ENCODE results near the gene GAPDH. TPM values are rescaled to one million over a fixed set of nuclear protein-coding genes. Genes with fewer than 3 reads are reported as not detected.
"Not testable (repeated sequence)": the region's sequence is repeated elsewhere in the genome, so short reads cannot be mapped to it uniquely, and the experiment has no call there.

Gene GAPDH
- total RNA-seq, 2 experiments from 2014 or later, result 6,175 to 6,471 TPM

DNA sequence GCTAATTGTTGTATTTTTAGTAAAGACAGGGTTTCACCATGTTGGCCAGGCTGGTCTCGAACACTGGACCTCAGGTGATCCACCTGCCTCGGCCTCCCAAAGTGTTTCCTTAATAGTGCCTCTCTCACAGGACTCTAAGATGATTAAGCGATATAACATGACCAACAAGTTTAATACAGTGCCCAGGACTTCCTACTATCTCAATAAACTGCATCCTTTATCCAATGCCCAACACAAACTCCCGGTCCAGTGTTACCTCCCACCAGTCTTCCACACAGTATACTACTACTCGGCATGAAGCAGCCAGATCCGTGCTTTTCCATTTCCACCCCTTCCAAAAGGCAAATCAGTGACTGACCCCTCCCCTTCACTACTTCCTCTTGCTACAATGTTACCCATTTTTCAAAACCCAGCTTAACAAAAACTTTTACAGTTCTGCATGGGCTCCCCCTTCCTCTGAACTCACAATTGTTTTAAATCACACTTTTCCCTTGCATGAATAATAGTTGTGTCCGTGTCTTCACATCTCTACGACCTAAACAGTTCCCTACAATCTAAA is 32.9 kb downstream of the GAPDH start:
- H3K27me3 Mint-ChIP-seq (ENCODE audit: low read depth), result no peaks in the 10 kb centered on the region
- peak overlapping the region; percentile 99 for H3K27ac Mint-ChIP-seq
- H3K36me3 Mint-ChIP-seq (ENCODE audit: low read depth), result peaks cover 73% of the 10 kb centered on the region
- H3K9me3 Mint-ChIP-seq (ENCODE audit: insufficient read depth), result no peaks in the 10 kb centered on the region
- no peak for DNase-seq
- H3K4me1 Mint-ChIP-seq (ENCODE audit: low read depth), result peaks cover 46% of the 10 kb centered on the region
- H3K4me3 Mint-ChIP-seq, result peak overlapping the region; percentile 99
- CTCF ChIA-PET, result interaction anchor here (0.6 to 1.8 kb wide), 5 partner anchors 10 to 210 kb away, joined by 3 to 5 read pairs (median 3); no protein-coding TSS in a partner anchor
- no peak for ATAC-seq
- POLR2A ChIA-PET, result interaction anchor here (0.6 to 1.5 kb wide), 5 partner anchors 9 to 198 kb away, joined by 3 to 5 read pairs (median 4); partner anchors contain the start of gene ZNF384

DNA sequence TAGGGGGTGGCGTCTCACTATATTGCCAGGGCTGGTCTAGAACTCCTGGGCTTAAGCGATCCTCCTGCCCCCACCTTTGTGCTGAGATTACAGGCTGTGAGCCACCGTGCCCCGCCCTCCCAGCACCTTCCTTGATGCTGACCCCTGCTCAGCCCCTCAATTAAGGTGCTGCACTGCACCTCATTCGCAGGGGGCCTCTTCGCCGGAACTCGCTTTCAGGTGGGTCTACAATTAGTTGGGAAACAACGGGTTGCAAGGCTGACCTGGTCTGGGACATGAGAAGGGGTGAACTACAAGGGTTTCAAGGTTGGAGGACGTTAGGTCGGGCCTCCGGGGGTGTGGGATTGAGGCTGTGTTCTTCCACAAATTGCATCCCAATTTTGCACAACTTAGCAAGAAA is 35.0 kb downstream of the GAPDH start:
- Mint-ChIP-seq H3K27ac (peak overlapping the region; percentile 99), H3K4me3 (peak overlapping the region; percentile 99), H3K9me3 (ENCODE audit: insufficient read depth) (no peaks in the 10 kb centered on the region), H3K36me3 (ENCODE audit: low read depth) (peaks cover 72% of the 10 kb centered on the region), H3K4me1 (ENCODE audit: low read depth) (peaks cover 42% of the 10 kb centered on the region), H3K27me3 (ENCODE audit: low read depth) (no peaks in the 10 kb centered on the region)
- CTCF ChIA-PET, result no interaction called here
- ATAC-seq, result no peak
- POLR2A ChIA-PET, result no interaction called here
- DNase-seq, result no peak

GRCh38 chr12:6569786-6570185 is 35.5 kb downstream of the GAPDH start:
- Mint-ChIP-seq H3K27me3 (ENCODE audit: low read depth) (no peaks in the 10 kb centered on the region), H3K9me3 (ENCODE audit: insufficient read depth) (no peaks in the 10 kb centered on the region), H3K4me3 (peak overlapping the region; percentile 99), H3K36me3 (ENCODE audit: low read depth) (peaks cover 72% of the 10 kb centered on the region), H3K4me1 (ENCODE audit: low read depth) (peaks cover 40% of the 10 kb centered on the region), H3K27ac (peak overlapping the region; percentile 60)
- ATAC-seq (no peak), DNase-seq (no peak)
- CTCF ChIA-PET, result interaction anchor here (0.5 to 2.4 kb wide), 16 partner anchors 8 to 303 kb away, joined by 3 to 20 read pairs (median 4); partner anchors contain the start of genes CDCA3, LPAR5, MLF2 and SPSB2
- POLR2A ChIA-PET, result interaction anchor here (0.7 to 0.8 kb wide), 2 partner anchors 10 to 32 kb away, joined by 3 to 4 read pairs; no protein-coding TSS in a partner anchor

DNA sequence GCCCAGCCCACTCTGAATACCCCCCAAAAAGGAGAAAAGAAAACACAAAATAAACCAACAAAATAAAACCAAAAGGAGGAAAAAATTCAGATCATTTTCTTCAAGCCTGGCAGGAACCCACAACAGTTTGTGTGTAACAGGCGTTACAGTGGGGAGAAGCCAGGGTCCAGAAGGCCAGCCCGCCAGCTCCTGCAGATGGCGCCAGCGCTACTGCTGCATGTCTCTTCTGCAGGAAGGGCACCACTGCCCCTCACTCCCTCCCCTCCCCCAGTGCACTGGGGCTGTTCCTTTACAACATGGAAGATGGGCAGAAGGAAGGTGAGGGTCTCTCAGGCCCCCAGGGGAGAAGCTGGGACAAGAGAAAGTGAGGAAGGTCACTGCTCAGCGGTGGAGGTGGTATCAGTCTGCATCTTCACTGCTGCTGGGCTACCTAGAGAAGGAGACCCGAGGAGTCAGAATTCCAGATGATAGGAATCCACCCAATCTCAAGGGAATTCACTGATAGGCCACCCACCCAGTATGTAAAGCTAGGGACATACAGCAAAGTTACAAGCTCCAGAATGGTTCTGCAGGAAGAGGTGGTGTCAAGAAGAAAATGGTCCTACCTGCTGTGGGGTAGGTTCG is 36.1 kb downstream of the GAPDH start:
- Mint-ChIP-seq H3K27me3 (ENCODE audit: low read depth) (no peaks in the 10 kb centered on the region), H3K9me3 (ENCODE audit: insufficient read depth) (no peaks in the 10 kb centered on the region), H3K36me3 (ENCODE audit: low read depth) (peaks cover 76% of the 10 kb centered on the region), H3K4me3 (no peak overlapping the region), H3K27ac (peak overlapping the region; percentile 60), H3K4me1 (ENCODE audit: low read depth) (peaks cover 40% of the 10 kb centered on the region)
- DNase-seq, result peak; percentile 67
- ChIA-PET POLR2A (interaction anchor here (0.7 to 1.2 kb wide), 3 partner anchors 10 to 32 kb away, joined by 3 to 5 read pairs (median 4); no protein-coding TSS in a partner anchor), CTCF (interaction anchor here (0.5 to 2.4 kb wide), 25 partner anchors 8 to 302 kb away, joined by 3 to 20 read pairs (median 4); partner anchors contain the start of genes CDCA3, COPS7A, LPAR5 and MLF2)
- no peak for ATAC-seq

- Mint-ChIP-seq H3K27me3 (ENCODE audit: low read depth) (no peaks in the 10 kb centered on the region), H3K4me1 (ENCODE audit: low read depth) (peaks cover 19% of the 10 kb centered on the region), H3K4me3 (no peak overlapping the region), H3K36me3 (ENCODE audit: low read depth) (peaks cover 77% of the 10 kb centered on the region), H3K9me3 (ENCODE audit: insufficient read depth) (no peaks in the 10 kb centered on the region), H3K27ac (no peak overlapping the region)
- no peak for DNase-seq
- POLR2A ChIA-PET, result interaction anchor here (0.7 to 1.1 kb wide), 5 partner anchors 12 to 116 kb away, joined by 3 to 4 read pairs (median 3); partner anchors contain the start of gene ZNF384
- no peak for ATAC-seq
- CTCF ChIA-PET, result interaction anchor here (0.7 to 1.5 kb wide), 2 partner anchors 9 to 14 kb away, joined by 3 to 4 read pairs; no protein-coding TSS in a partner anchor
These were observed 38.7 kb downstream of the GAPDH start for GRCh38 chr12:6573001-6573400.

- Mint-ChIP-seq H3K4me1 (ENCODE audit: low read depth) (peaks cover 10% of the 10 kb centered on the region), H3K36me3 (ENCODE audit: low read depth) (peaks cover 76% of the 10 kb centered on the region), H3K9me3 (ENCODE audit: insufficient read depth) (no peaks in the 10 kb centered on the region), H3K4me3 (no peak overlapping the region), H3K27ac (no peak overlapping the region), H3K27me3 (ENCODE audit: low read depth) (no peaks in the 10 kb centered on the region)
- DNase-seq (no peak), ATAC-seq (no peak)
- ChIA-PET POLR2A (no interaction called here), CTCF (no interaction called here)
These were observed 40.4 kb downstream of the GAPDH start for GRCh38 chr12:6574576-6575295.

- no peak for DNase-seq
- H3K4me3 Mint-ChIP-seq, result no peak overlapping the region
- H3K27me3 Mint-ChIP-seq (ENCODE audit: low read depth), result no peaks in the 10 kb centered on the region
- peaks cover under 1% of the 10 kb centered on the region for H3K4me1 Mint-ChIP-seq (ENCODE audit: low read depth)
- ChIA-PET CTCF (interaction anchor here (0.6 to 1.2 kb wide), 3 partner anchors 13 to 152 kb away, joined by 3 to 5 read pairs (median 3); no protein-coding TSS in a partner anchor), POLR2A (interaction anchor here (0.6 to 1.8 kb wide), 4 partner anchors 8 to 82 kb away, joined by 3 to 5 read pairs (median 4); partner anchors contain the start of genes MRPL51 and NOP2)
- no peak for ATAC-seq
- H3K9me3 Mint-ChIP-seq (ENCODE audit: insufficient read depth), result no peaks in the 10 kb centered on the region
- H3K36me3 Mint-ChIP-seq (ENCODE audit: low read depth), result peaks cover 69% of the 10 kb centered on the region
- H3K27ac Mint-ChIP-seq, result peak overlapping the region; percentile 1
These were observed 41.3 kb downstream of the GAPDH start for GRCh38 chr12:6575648-6576047.

DNA sequence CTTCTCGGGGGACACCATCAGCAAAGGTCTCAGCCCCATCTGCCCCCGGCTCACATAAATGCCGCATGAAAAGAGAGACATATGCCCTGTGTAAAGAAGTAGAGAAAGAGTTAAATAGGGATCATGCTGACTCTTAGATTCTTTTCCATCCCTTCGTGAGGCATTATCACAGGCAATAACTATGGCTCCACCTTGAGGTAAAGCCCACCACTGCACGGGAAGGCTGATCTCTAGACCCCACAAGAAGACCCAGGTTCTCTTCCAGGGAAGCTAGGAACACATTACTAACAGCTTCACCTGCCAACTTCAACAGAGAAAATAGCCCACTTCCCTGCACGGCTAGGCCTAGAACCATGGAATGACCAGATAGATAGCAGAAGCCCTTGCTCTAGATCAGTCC is 47.9 kb downstream of the GAPDH start:
- ATAC-seq (no peak), DNase-seq (no peak)
- Mint-ChIP-seq H3K27ac (no peak overlapping the region), H3K27me3 (ENCODE audit: low read depth) (no peaks in the 10 kb centered on the region), H3K4me1 (ENCODE audit: low read depth) (no peaks in the 10 kb centered on the region), H3K4me3 (no peak overlapping the region), H3K36me3 (ENCODE audit: low read depth) (peaks cover 64% of the 10 kb centered on the region), H3K9me3 (ENCODE audit: insufficient read depth) (no peaks in the 10 kb centered on the region)
- ChIA-PET POLR2A (interaction anchor here (0.6 kb wide), 2 partner anchors 207 to 328 kb away, joined by 3 read pairs; partner anchors contain the start of gene SCNN1A), CTCF (interaction anchor here (1.5 kb wide), 1 partner anchor 21 kb away, joined by 3 read pairs; no protein-coding TSS in a partner anchor)

DNA sequence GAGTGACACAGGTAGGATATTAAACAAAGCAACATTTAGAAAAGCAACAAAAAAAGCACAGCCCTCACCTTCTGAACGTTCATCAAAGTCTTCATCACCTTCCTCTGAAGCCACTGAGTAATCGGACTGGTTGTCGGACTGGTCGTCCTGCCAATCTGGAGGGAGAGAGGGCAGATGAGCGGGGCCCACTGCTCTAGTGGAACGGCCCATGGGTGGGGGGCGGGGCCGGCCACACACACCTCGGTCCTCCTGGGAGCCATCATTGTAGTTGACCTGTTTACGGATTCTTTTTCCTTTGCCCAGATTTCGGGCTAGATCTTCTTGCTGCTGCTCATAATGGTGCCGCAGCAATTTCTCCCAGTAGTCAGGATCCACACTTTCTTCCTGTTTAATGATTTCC is 48.6 kb downstream of the GAPDH start:
- H3K27me3 Mint-ChIP-seq (ENCODE audit: low read depth), result no peaks in the 10 kb centered on the region
- H3K4me1 Mint-ChIP-seq (ENCODE audit: low read depth), result no peaks in the 10 kb centered on the region
- no peak for DNase-seq
- peaks cover 64% of the 10 kb centered on the region for H3K36me3 Mint-ChIP-seq (ENCODE audit: low read depth)
- no peak for ATAC-seq
- no peaks in the 10 kb centered on the region for H3K9me3 Mint-ChIP-seq (ENCODE audit: insufficient read depth)
- peak overlapping the region; percentile 23 for H3K27ac Mint-ChIP-seq
- ChIA-PET CTCF (interaction anchor here (1.0 to 1.5 kb wide), 3 partner anchors 16 to 20 kb away, joined by 3 to 4 read pairs (median 3); no protein-coding TSS in a partner anchor), POLR2A (interaction anchor here (0.6 kb wide), 1 partner anchor 208 kb away, joined by 3 read pairs; the partner anchor contains the start of gene SCNN1A)
- H3K4me3 Mint-ChIP-seq, result no peak overlapping the region

DNA sequence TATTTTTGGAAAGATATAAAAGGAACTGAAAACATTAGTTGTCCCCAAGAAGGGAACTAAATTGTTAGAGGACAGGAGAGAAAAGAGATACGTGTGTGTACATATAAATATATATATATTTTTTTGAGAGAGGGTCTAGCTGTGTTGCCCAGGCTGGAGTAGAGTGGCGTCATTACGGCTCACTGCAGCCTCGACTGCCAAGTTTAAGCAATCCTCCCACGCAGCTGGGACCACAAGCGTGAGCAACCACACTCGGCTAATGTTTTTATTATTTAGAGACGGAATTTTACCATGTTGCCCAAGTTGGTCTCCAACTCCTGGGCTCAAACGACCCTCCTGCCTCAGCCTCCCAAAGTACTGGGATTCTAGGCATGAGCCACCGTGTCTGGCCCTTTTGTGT is 50.0 kb downstream of the GAPDH start:
- ChIA-PET POLR2A (interaction anchor here (0.5 to 1.2 kb wide), 2 partner anchors 10 to 20 kb away, joined by 3 read pairs; no protein-coding TSS in a partner anchor), CTCF (interaction anchor here (1.1 to 1.4 kb wide), 2 partner anchors 14 to 22 kb away, joined by 4 to 5 read pairs; no protein-coding TSS in a partner anchor)
- H3K36me3 Mint-ChIP-seq (ENCODE audit: low read depth), result peaks cover 61% of the 10 kb centered on the region
- DNase-seq (no peak), ATAC-seq (no peak)
- H3K27me3 Mint-ChIP-seq (ENCODE audit: low read depth), result no peaks in the 10 kb centered on the region
- H3K27ac Mint-ChIP-seq, result no peak overlapping the region
- no peaks in the 10 kb centered on the region for H3K9me3 Mint-ChIP-seq (ENCODE audit: insufficient read depth)
- no peaks in the 10 kb centered on the region for H3K4me1 Mint-ChIP-seq (ENCODE audit: low read depth)
- H3K4me3 Mint-ChIP-seq, result no peak overlapping the region

- ChIA-PET POLR2A (interaction anchor here (1.0 kb wide), 1 partner anchor 13 kb away, joined by 3 read pairs; no protein-coding TSS in a partner anchor), CTCF (interaction anchor here (1.4 to 1.5 kb wide), 3 partner anchors 9 to 18 kb away, joined by 3 to 4 read pairs (median 3); partner anchors contain the start of gene NOP2)
- H3K4me1 Mint-ChIP-seq (ENCODE audit: low read depth); H3K9me3 Mint-ChIP-seq (ENCODE audit: insufficient read depth); ATAC-seq; DNase-seq; H3K4me3 Mint-ChIP-seq; H3K27me3 Mint-ChIP-seq (ENCODE audit: low read depth): not testable (repeated sequence)
- Mint-ChIP-seq H3K27ac (peak overlapping the region; percentile 45), H3K36me3 (ENCODE audit: low read depth) (peaks cover 59% of the 10 kb centered on the region)
These were observed 52.3 kb downstream of the GAPDH start for GRCh38 chr12:6586569-6586968.
